IPS DF 6.9 (cell line): ENCODE data around the gene SNX13.
"Not testable (repeated sequence)": the region's sequence is repeated elsewhere in the genome, so short reads cannot be mapped to it uniquely, and the experiment has no call there.

ENCODE experiments used
- DNase-seq: peaks from one replicate; pipeline ENCODE4 v3.0.0-alpha.2; 2013; ENCODE audit warnings: low read depth, low spot score
- H3K27ac ChIP-seq: one replicate; pipeline ENCODE4 v1.5.1; 2013; ENCODE audit warnings: low read length, control low read depth
- H3K27me3 ChIP-seq: 2 replicates; pipeline ENCODE4 v1.6.1; 2013; ENCODE audit warnings: mild to moderate bottlenecking, low read length; ENCODE audit not compliant: control insufficient read depth, insufficient read depth
- H3K36me3 ChIP-seq: 2 replicates; pipeline ENCODE4 v1.6.1; 2013; ENCODE audit warnings: low read length; ENCODE audit not compliant: control insufficient read depth, insufficient read depth
- H3K4me1 ChIP-seq: 2 replicates; pipeline ENCODE4 v1.6.1; 2013; ENCODE audit warnings: low read length; ENCODE audit not compliant: control insufficient read depth, insufficient read depth
- H3K4me3 ChIP-seq: 2 replicates; pipeline ENCODE4 v1.5.1; 2013; ENCODE audit warnings: mild to moderate bottlenecking, low read length
- H3K9me3 ChIP-seq: 2 replicates; pipeline ENCODE4 v1.6.1; 2013; ENCODE audit warnings: low read length, inconsistent platforms; ENCODE audit not compliant: control insufficient read depth, insufficient read depth
- WGBS: extraction: QIAGEN DNeasy Blood & Tissue Kit; methylation state at CpG from one replicate; pipeline ENCODE4 v1.1.7; 2013; ENCODE audit warnings: mixed read lengths, missing lambda C conversion rate; ENCODE audit not compliant: insufficient read length, insufficient coverage; 5-methylcytosine and 5-hydroxymethylcytosine counted together

Gene SNX13

DNA sequence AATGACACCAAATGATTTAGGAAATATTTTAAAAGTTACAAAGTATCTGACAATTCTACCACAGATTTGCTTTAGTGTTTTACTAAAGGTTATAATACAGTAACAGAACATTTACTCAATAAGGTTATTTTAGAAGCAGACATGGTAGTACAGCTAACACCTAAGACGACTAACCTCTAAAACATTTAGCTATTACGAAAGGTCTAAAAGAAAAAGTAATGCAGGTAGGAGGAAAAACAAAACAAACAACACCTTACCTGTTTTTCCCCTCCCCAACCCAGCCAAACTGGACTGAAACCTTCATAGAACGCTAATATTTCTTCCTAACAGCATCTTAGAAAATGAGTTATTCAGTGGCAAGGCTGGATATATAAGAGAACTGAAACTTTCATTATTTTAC lies 111.3 kb downstream of the SNX13 start:
- Histone ChIP-seq H3K4me1 (no peaks in the 10 kb centered on the region), H3K27me3 (no peaks in the 10 kb centered on the region), H3K27ac (no peak overlapping the region), H3K4me3 (no peak overlapping the region), H3K9me3 (no peaks in the 10 kb centered on the region), H3K36me3 (no peaks in the 10 kb centered on the region)
- no peak for DNase-seq
- no CpG with 5 or more reads among the region's 3 CpGs for WGBS

DNA sequence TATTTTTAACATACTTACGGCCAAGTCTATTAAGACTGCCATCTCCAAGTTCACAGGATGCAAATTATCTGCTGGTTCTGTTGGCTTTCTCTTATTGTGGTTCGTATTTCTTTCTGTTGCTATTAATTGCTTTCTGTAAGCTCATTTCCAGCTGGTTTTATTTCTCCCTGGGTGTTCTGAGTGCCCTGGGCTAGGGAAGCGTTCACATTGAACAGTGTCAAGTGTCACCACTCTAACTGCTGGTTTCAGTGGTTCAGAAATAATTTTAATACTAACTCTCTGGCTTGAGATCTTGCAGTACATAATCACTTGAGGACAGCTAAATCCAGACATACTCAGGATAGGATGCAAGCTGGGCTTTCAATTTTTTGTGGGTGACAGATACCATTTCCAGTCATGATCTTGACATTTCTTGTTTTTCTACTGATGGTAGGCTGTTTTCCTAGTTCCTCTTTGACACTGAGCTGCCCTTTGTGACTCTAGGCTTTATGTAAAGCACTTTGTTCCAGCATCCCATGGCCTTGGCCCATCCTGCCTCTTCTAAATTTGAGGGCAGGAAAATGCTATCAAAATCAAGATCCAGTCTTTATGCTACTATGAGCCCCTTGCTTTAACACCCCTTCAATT lies 117.6 kb downstream of the SNX13 start:
- WGBS, result no CpG with 5 or more reads among the region's 3 CpGs
- DNase-seq, result no peak
- Histone ChIP-seq H3K36me3 (no peaks in the 10 kb centered on the region), H3K9me3 (no peaks in the 10 kb centered on the region), H3K27ac (no peak overlapping the region), H3K4me1 (no peaks in the 10 kb centered on the region), H3K4me3 (no peak overlapping the region), H3K27me3 (no peaks in the 10 kb centered on the region)

DNA sequence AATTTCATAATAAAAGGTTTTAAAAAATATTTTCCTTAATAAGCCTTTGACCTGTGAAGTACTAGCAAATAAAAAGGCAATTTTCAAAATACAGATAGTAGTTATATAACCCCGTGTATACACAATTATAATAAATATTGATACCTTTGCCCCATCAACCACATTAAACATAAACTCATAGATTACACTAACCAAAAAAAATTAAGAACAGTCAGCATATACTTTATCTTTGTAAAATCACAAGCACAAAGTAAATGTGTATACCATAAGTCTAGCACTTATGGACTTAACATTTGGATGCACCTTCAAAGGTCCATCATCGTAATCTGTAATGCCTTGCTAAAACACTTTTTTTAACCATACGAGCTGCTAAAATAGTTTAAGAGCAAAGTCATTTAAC lies 123.4 kb downstream of the SNX13 start:
- DNase-seq, result no peak
- WGBS, result no CpG with 5 or more reads among the region's 3 CpGs
- no peaks in the 10 kb centered on the region for H3K27me3 ChIP-seq

DNA sequence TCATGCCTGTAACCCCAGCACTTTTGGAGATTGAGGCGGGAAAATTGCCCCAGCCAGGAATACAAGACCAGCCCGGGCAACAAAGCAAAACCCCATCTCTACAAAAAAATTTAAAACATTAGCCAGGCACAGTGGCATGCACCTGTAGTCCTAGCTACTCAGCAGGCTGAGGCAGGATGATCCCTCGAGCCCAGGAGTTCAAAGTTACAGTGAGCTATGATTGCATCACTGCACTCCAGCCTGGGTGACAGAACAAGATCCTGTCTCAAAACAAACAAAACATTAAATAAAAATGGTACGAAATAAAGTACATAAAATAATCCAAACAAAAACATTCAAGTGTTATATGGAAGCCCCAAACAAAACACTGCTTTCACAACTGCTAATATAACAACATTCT lies 125.0 kb downstream of the SNX13 start:
- Histone ChIP-seq H3K4me3 (no peak overlapping the region), H3K36me3 (no peaks in the 10 kb centered on the region), H3K27me3 (no peaks in the 10 kb centered on the region), H3K4me1 (no peaks in the 10 kb centered on the region), H3K27ac (no peak overlapping the region), H3K9me3 (no peaks in the 10 kb centered on the region)
- no peak for DNase-seq
- WGBS, result no CpG with 5 or more reads among the region's 4 CpGs

More for the DNA sequence above, 123.4 kb downstream of the SNX13 start:
- no peak overlapping the region for H3K27ac ChIP-seq
- H3K9me3 ChIP-seq, result no peaks in the 10 kb centered on the region
- no peak overlapping the region for H3K4me3 ChIP-seq
- no peaks in the 10 kb centered on the region for H3K36me3 ChIP-seq
- H3K4me1 ChIP-seq, result no peaks in the 10 kb centered on the region

DNA sequence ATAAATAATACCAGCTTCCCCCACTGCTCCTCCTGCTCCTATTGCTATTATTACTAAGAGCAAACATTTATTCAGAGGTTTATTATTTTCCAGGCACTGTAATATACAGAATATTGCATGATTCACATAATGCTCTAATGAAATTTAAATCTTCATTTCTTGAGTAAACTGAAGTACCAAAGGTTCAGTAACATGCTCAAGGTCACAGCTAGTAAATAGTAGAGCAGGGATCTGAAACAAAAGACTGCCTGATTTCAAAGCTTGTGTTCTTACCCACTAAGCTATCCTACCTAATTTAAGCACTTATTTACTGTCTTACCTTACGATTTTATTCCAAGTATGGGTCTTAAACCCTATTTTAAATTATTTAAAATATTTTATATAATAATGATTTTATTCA lies 126.2 kb downstream of the SNX13 start:
- Histone ChIP-seq H3K4me1 (no peaks in the 10 kb centered on the region), H3K4me3 (no peak overlapping the region), H3K27ac (no peak overlapping the region), H3K27me3 (no peaks in the 10 kb centered on the region), H3K36me3 (no peaks in the 10 kb centered on the region), H3K9me3 (no peaks in the 10 kb centered on the region)
- DNase-seq, result no peak
- 100% methylated on average over 1 of the region's 1 CpG for WGBS

DNA sequence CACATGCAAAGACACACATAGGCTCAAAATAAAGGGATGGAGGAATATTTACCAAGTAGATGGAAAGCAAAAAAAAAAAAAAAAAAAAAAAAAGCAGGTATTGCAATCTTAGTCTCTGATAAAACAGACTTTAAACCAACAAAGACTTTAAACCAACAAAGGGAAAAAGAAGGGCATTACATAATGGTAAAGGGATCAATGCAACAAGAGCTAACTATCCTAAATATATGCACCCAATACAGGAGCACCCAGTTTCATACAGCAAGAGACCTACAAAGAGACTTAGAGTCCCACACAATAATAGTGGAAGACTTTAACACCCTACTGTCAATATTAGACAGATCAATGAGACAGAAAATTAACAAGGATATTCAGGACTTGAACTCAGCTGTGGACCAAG lies 131.1 kb downstream of the SNX13 start:
- not testable (repeated sequence) for H3K4me3 ChIP-seq, H3K27me3 ChIP-seq, H3K4me1 ChIP-seq, DNase-seq, H3K9me3 ChIP-seq, H3K27ac ChIP-seq, H3K36me3 ChIP-seq

DNA sequence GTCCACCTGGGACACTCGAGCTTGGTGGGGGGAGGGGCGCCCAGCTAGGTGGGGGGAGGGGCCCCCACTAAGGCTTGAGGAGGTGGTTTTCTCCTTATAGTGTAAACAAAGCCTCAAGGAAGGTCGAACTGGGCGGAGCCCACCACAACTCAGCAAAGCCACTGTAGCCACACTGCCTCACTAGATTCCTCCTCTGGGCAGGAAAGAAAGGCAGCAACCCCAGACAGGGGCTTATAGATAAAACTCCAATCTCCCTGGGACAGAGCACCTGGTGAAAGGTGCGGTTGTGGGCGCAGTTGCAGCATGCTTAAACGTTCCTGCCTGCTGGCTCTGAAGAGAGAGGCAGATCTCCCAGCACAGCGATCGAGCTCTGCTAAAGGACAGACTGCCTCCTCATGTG lies 133.1 kb downstream of the SNX13 start:
- no peak overlapping the region for H3K27ac ChIP-seq
- no peak for DNase-seq
- H3K36me3 ChIP-seq, result no peaks in the 10 kb centered on the region
- H3K4me3 ChIP-seq, result no peak overlapping the region
- no peaks in the 10 kb centered on the region for H3K27me3 ChIP-seq
- WGBS, result no CpG with 5 or more reads among the region's 9 CpGs
- peaks cover 2% of the 10 kb centered on the region for H3K4me1 ChIP-seq
- H3K9me3 ChIP-seq, result no peaks in the 10 kb centered on the region

DNA sequence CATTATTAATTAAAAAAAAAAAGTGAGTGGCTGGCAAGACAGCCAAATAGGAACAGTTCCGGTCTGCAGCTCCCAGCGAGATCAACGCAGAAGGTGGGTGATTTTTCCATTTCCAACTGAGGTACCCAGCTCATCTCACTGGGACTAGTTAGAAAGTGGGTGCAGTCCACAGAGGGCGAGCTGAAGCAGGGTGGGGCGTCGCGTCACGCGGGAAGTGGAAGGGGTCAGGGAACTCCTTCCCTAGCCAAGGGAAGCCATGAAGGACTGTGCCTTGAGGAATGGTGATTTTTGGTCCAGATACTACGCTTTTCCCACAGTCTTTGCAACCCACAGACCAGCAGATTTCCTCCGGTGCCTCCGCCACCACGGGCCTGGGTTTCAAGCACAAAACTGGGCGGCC lies 133.7 kb downstream of the SNX13 start:
- Histone ChIP-seq H3K4me1 (peaks cover 2% of the 10 kb centered on the region), H3K27ac (no peak overlapping the region), H3K36me3 (no peaks in the 10 kb centered on the region), H3K4me3 (no peak overlapping the region), H3K9me3 (no peaks in the 10 kb centered on the region), H3K27me3 (no peaks in the 10 kb centered on the region)
- no peak for DNase-seq
- no CpG with 5 or more reads among the region's 14 CpGs for WGBS

DNA sequence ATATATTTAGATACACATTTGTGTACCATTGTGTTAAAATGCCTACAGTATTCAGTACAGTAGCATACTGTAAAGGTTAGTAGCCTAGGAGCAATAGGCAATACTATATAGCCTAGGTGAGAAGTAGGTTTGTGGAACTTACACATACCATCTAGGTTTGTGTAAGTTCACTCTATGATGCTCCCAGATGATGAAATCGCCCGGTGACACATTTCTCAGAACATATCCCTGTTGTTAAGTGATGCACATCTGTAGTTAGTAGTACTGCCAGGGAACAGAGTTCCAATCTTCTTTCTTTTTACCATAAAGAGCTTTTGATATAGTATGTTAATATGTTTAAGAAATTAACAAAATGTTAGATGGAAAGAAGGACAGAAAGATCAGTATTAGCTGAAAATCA lies 138.2 kb downstream of the SNX13 start:
- no peaks in the 10 kb centered on the region for H3K4me1 ChIP-seq
- no CpG with 5 or more reads among the region's 2 CpGs for WGBS
- H3K36me3 ChIP-seq, result no peaks in the 10 kb centered on the region
- DNase-seq, result no peak
- H3K9me3 ChIP-seq, result no peaks in the 10 kb centered on the region
- H3K27me3 ChIP-seq, result no peaks in the 10 kb centered on the region
- no peak overlapping the region for H3K4me3 ChIP-seq
- H3K27ac ChIP-seq, result no peak overlapping the region

DNA sequence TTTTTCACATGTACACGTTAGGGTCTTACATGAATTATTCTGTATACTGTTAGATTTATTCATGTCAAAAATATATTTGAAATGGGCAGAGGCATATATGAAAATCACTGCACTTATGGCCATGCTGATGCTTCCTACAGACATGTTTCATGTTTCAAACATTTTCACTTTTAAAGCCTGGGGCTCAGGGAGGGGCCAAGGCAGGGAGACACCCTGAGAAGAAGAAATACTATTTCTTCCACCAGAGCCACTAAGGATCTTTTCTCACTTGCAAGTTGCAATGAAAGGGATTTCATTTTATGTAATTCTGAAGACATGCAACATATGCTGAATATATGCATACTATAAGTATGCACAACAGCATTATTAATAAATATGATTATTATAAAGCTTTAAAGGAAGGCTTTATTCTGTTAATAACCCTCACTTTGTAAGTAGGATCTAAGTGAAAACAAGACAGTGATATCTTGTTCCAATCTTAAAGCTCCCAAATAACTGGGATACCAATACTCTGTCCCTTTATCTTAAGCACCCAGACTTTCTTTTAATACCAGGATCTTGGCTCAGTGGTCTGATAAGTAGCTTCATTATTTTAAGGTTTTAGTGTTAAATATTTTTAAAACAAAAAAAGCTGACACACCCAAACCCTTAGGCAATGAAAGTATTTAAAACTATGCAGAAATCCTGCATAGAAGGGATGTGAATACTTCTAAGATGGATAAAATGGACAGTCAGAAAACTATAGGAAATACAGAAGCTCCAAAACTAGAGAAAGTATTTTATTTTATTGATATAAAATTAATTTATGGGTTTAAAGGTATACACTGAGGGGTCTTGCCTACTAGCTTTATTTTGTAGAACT lies 148.0 kb downstream of the SNX13 start:
- Histone ChIP-seq H3K4me1 (peaks cover 2% of the 10 kb centered on the region; the same call in 1 of the 2 replicates), H3K36me3 (no peaks in the 10 kb centered on the region; the same call in 1 of the 2 replicates), H3K27me3 (no peaks in the 10 kb centered on the region), H3K27ac (no peak overlapping the region), H3K9me3 (no peaks in the 10 kb centered on the region), H3K4me3 (no peak overlapping the region)
- no CpG with 5 or more reads among the region's 1 CpG for WGBS
- no peak for DNase-seq

DNA sequence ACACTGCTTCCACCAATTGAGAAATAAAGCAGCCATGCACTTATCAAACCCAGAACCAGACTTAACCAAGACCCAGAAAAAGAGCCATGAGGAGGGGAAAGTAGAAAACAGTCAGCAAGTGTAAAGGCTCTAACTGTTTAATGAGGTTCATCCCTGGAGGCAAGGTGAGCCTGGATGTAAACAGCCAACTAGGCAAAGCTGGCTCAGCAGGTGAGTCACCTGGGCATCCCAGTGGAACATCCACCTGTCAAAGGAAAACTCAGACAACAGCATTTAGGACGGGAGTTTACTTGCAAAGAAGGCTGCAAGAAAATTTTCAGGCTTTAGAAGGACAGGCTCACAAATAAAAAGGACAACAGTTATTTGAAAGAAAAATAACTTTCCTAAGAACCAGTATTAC lies 153.0 kb downstream of the SNX13 start:
- Histone ChIP-seq H3K9me3 (no peaks in the 10 kb centered on the region), H3K4me3 (no peak overlapping the region), H3K27ac (no peak overlapping the region), H3K27me3 (no peaks in the 10 kb centered on the region), H3K4me1 (peaks cover 3% of the 10 kb centered on the region; the same call in 1 of the 2 replicates), H3K36me3 (no peaks in the 10 kb centered on the region)
- DNase-seq, result no peak
- no CpG with 5 or more reads among the region's 1 CpG for WGBS
